Prostate gland (tissue), 2 donors: Measurements from ENCODE around the gene RNU1-3. TPM values are rescaled to one million over a fixed set of nuclear protein-coding genes. Genes with fewer than 3 reads are reported as not detected.
A peak's percentile ranks its signal among the peaks of the same experiment; 100 is the strongest.
"Not testable (repeated sequence)": the region's sequence is repeated elsewhere in the genome, so short reads cannot be mapped to it uniquely, and the experiment has no call there.

Source experiments
- DNase-seq: peaks from one replicate; pipeline ENCODE4 v3.0.0-alpha.2; 2019; ENCODE audit warnings: low spot score
- H3K27ac ChIP-seq, 2 donors: fragments of 200-600 bp; sonication (generic); 2 replicates each; pipeline ENCODE4 v1.5.1; 2017 to 2019
- H3K27me3 ChIP-seq: fragments of 200-600 bp; sonication (generic); replicated peaks from 2 replicates; pipeline ENCODE4 v1.5.1; 2019; ENCODE audit not compliant: insufficient read depth
- H3K36me3 ChIP-seq, 2 donors: fragments of 200-600 bp; sonication (generic); 1 replicate in 1 of 2; 2 replicates in 1 of 2; pipeline versions ENCODE4 v1.5.1 to v1.8.1; 2017 to 2019
- H3K4me1 ChIP-seq: fragments of 200-600 bp; sonication (generic); replicated peaks from 2 replicates; pipeline ENCODE4 v1.5.1; 2019
- H3K4me3 ChIP-seq, 2 donors: fragments of 200-600 bp; sonication (generic); 2 replicates each; pipeline ENCODE4 v1.5.1; 2017 to 2019
- H3K9me3 ChIP-seq: fragments of 200-600 bp; sonication (generic); 2 replicates; pipeline ENCODE4 v1.5.1; 2017
- POLR2A ChIP-seq: fragments of 450-650 bp; IDR thresholded peaks from one replicate; pipeline ENCODE4 v1.6.1; 2016; ENCODE audit warnings: antibody characterized with exemption, mild to moderate bottlenecking
- POLR2AphosphoS5 ChIP-seq: sonication (generic); formaldehyde crosslinking; IDR thresholded peaks from one replicate; pipeline ENCODE4 v1.6.1; 2017; ENCODE audit warnings: antibody characterized with exemption
- WGBS: methylation state at CpG from one replicate; pipeline ENCODE4 v1.1.5; 2018; 5-methylcytosine and 5-hydroxymethylcytosine counted together
- intact Hi-C: fragments of 100-400 bp; cut with DNase I; formaldehyde crosslinking; loops from one replicate; pipeline ENCODE4 v1.14.2; 2022
- small RNA-seq, 2 donors: library from RNA; depleted of rRNA; stranded (forward); fragments of <200 nt; gene quantifications; one replicate each; pipeline ENCODE3, GENCODE V24; 2016
- total RNA-seq, 2 donors: library from RNA; depleted of rRNA; stranded (reverse); fragments of >200 nt; gene quantifications; one replicate each; pipeline ENCODE4 v1.1.0, GENCODE V29; 2016
- TF ChIP-seq, protein P1 (sequence below), 4 experiments: fragments of 200-600 bp in 2 of 4; fragments of 450-650 bp in 2 of 4; sonication (generic) in 2 of 4; IDR thresholded peaks; 1 replicate in 3 of 4; 2 replicates in 1 of 4; pipeline ENCODE4 v1.5.1; 2016 to 2019; ENCODE audit warnings: antibody characterized with exemption in 4 of 4, mild to moderate bottlenecking in 2 of 4, moderate library complexity in 2 of 4

The RNU1-3 gene
- total RNA-seq, 2 donors from 2014 or later: under 0.01 TPM

GRCh38 chr1:16621300-16621658 is 45.5 kb downstream of the RNU1-3 start:
- peaks cover 4% of the 10 kb centered on the region for H3K4me1 ChIP-seq
- intact Hi-C loops: no loop called here
- WGBS: 95% methylated on average over 2 of the region's 2 CpGs
- no peaks in the 10 kb centered on the region for H3K9me3 ChIP-seq
- H3K4me3 ChIP-seq: no peak overlapping the region
- H3K27ac ChIP-seq: no peak overlapping the region
- H3K36me3 ChIP-seq: peaks cover 6 to 8% of the 10 kb centered on the region in 2 donors
- TF ChIP-seq POLR2AphosphoS5: no peak
- TF ChIP-seq, protein P1, sequence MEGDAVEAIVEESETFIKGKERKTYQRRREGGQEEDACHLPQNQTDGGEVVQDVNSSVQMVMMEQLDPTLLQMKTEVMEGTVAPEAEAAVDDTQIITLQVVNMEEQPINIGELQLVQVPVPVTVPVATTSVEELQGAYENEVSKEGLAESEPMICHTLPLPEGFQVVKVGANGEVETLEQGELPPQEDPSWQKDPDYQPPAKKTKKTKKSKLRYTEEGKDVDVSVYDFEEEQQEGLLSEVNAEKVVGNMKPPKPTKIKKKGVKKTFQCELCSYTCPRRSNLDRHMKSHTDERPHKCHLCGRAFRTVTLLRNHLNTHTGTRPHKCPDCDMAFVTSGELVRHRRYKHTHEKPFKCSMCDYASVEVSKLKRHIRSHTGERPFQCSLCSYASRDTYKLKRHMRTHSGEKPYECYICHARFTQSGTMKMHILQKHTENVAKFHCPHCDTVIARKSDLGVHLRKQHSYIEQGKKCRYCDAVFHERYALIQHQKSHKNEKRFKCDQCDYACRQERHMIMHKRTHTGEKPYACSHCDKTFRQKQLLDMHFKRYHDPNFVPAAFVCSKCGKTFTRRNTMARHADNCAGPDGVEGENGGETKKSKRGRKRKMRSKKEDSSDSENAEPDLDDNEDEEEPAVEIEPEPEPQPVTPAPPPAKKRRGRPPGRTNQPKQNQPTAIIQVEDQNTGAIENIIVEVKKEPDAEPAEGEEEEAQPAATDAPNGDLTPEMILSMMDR (IDR thresholded peaks at IDR 0.05): peak in 1 of 4 experiments; percentile 34
- H3K27me3 ChIP-seq: no peaks in the 10 kb centered on the region
- DNase-seq: no peak

GRCh38 chr1:16619803-16620501 is 46.8 kb downstream of the RNU1-3 start:
- H3K36me3 ChIP-seq, H3K27me3 ChIP-seq, intact Hi-C loops, DNase-seq, H3K4me3 ChIP-seq, H3K27ac ChIP-seq, H3K9me3 ChIP-seq, H3K4me1 ChIP-seq: not testable (repeated sequence)
- WGBS: 87% methylated on average over 21 of the region's 21 CpGs

DNA sequence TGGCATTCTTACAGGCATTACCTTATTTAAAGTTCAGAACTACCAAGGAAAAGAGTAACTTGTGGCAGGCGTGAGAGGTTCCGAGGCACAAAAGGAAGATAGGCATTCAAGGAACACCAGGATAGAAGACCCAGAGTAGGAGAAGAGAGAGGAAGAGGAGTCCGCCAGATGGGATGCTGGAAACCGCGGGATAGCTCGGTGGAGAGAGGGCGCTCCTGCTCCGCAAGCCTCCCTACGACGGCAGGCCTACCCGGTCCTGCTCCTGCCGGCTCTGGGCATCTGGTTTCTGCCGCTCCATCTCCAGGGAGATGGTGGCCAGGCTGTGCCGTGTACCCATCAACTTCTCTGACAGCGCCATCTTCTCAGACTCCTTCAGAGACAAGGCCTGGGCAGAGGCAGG is 48.0 kb downstream of the RNU1-3 start:
- H3K27me3 ChIP-seq: no peaks in the 10 kb centered on the region
- no peaks in the 10 kb centered on the region for H3K36me3 ChIP-seq
- WGBS: 80% methylated on average over 15 of the region's 15 CpGs
- intact Hi-C loops: no loop called here
- H3K4me1 ChIP-seq: peaks cover 3% of the 10 kb centered on the region
- no peaks in the 10 kb centered on the region for H3K9me3 ChIP-seq
- TF ChIP-seq POLR2AphosphoS5: no peak
- TF ChIP-seq, protein P1 (IDR thresholded peaks at IDR 0.05): no peak
- TF ChIP-seq POLR2A: no peak
- no peak for DNase-seq
- H3K4me3 ChIP-seq: no peak overlapping the region
- no peak overlapping the region for H3K27ac ChIP-seq

DNA sequence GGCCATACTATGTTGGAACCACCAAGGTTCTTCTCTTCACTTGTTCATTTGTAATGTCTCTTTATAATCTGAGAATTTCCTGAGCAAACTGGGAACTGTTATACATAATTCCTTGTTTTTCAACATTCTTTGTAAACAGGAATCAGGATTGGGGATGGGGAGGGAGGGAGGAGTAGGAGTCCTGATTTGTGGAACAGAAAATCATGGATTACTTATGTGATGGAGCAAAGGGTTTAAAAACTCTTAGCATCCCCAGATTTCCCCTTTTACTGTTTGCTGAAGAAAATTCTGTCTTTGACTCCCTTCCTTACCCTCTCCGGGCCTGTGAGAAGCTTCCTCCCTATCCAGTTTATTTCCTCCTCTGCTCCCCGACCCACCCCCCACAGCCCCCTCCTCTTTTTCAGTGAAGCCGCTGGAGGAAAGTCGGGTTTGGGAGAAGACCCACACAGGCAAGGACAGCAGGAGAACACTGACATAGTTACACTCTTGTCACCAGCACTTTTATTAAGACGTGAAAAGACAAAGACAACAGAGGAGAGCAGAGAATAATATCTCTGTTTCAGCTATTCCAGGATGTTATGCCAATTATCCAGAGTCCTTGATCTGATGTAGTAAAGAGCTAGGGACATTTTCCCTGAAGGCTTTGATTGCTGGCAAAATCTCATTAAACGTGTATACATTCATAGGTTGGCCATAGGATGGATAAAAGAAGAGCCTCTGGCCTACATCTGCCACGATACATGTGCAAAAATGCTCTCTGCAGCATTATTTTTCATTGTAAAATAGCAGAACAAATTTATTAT is 48.8 kb downstream of the RNU1-3 start:
- H3K27ac ChIP-seq: no peak overlapping the region
- TF ChIP-seq POLR2A (no peak), POLR2AphosphoS5 (no peak)
- TF ChIP-seq, protein P1 (IDR thresholded peaks at IDR 0.05): no peak
- no peaks in the 10 kb centered on the region for H3K4me1 ChIP-seq
- WGBS: 66% methylated on average over 7 of the region's 7 CpGs
- no peak for DNase-seq
- H3K9me3 ChIP-seq: no peaks in the 10 kb centered on the region
- intact Hi-C loops: no loop called here
- no peaks in the 10 kb centered on the region for H3K36me3 ChIP-seq
- no peak overlapping the region for H3K4me3 ChIP-seq
- H3K27me3 ChIP-seq: no peaks in the 10 kb centered on the region

GRCh38 chr1:16617114-16617631 is 49.6 kb downstream of the RNU1-3 start:
- Histone ChIP-seq H3K4me1 (no peaks in the 10 kb centered on the region), H3K27ac (no peak overlapping the region), H3K4me3 (no peak overlapping the region), H3K9me3 (no peaks in the 10 kb centered on the region), H3K27me3 (no peaks in the 10 kb centered on the region), H3K36me3 (no peaks in the 10 kb centered on the region)
- intact Hi-C loops: no loop called here
- no peak for DNase-seq
- WGBS: 87% methylated on average over 20 of the region's 20 CpGs
- TF ChIP-seq, protein P1 (IDR thresholded peaks at IDR 0.05): no peak
- TF ChIP-seq POLR2A (no peak), POLR2AphosphoS5 (no peak)

Small RNA genes within 50 kb of the gene (small RNA-seq; reads per million reads assigned to genes)
- 0 reads per million in 2 donors for gene RNU1-3

Other genes with a start within 250 kb of the RNU1-3 start
- not detected for gene SPATA21, start 229.5 kb downstream of the RNU1-3 start, total RNA-seq
- 100 to 1,000 TPM in 1 of 2 donors, 10 to 100 TPM in 1; 43.7 to 106 TPM for gene NECAP2, start 226.2 kb downstream of the RNU1-3 start, total RNA-seq
- gene RNU1-1, start 152.7 kb downstream of the RNU1-3 start, total RNA-seq: under 1 TPM; under 0.01 TPM
- 10 to 100 TPM; 29.9 to 58.6 TPM for gene NBPF1, start 53.4 kb downstream of the RNU1-3 start, total RNA-seq
- under 1 TPM; under 0.01 TPM for gene RNU1-4, start 73.6 kb upstream of the RNU1-3 start, total RNA-seq
- gene RNU1-2, start 229.0 kb upstream of the RNU1-3 start, total RNA-seq: under 1 TPM; under 0.01 TPM